Fibroblast of pulmonary artery (primary cell): ENCODE results near the gene COL6A2.

Source experiments
- DNase-seq: peaks from one replicate; pipeline ENCODE4 v3.0.0-alpha.2; 2010; ENCODE audit warnings: low read depth
- H3K4me3 ChIP-seq: replicated peaks from 2 replicates; pipeline ENCODE4 v1.5.1; 2011; ENCODE audit warnings: low read depth, mild to moderate bottlenecking, control low read depth, low read length, moderate library complexity
- TF ChIP-seq, protein P1 (sequence below): IDR thresholded peaks from 2 replicates; pipeline ENCODE4 v1.5.1; 2011; ENCODE audit warnings: mild to moderate bottlenecking, control low read depth, low read length, inconsistent platforms; ENCODE audit errors: missing control alignments

COL6A2 gene

DNA sequence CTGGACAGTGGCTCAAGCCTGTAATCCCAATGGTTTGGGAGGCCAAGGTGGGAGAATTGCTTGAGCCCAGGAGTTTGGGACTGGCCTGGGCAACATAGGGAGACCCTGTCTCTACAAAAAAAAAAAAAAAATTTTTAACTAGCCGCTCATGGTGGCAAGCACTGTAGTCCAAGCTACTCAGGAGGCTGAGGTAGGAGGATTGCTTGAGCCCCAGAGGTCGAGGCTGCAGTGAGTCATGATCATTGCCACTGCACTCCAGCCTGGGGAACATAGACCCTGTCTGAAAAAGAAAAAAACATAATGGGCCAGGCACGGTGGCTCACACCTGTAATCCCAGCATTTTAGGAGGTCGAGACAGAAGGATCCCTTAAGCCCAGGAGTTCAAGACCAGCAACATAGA is 81.0 kb downstream of the COL6A2 start:
- no peak overlapping the region for H3K4me3 ChIP-seq
- TF ChIP-seq, protein P1, sequence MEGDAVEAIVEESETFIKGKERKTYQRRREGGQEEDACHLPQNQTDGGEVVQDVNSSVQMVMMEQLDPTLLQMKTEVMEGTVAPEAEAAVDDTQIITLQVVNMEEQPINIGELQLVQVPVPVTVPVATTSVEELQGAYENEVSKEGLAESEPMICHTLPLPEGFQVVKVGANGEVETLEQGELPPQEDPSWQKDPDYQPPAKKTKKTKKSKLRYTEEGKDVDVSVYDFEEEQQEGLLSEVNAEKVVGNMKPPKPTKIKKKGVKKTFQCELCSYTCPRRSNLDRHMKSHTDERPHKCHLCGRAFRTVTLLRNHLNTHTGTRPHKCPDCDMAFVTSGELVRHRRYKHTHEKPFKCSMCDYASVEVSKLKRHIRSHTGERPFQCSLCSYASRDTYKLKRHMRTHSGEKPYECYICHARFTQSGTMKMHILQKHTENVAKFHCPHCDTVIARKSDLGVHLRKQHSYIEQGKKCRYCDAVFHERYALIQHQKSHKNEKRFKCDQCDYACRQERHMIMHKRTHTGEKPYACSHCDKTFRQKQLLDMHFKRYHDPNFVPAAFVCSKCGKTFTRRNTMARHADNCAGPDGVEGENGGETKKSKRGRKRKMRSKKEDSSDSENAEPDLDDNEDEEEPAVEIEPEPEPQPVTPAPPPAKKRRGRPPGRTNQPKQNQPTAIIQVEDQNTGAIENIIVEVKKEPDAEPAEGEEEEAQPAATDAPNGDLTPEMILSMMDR, result no peak
- DNase-seq, result no peak
